ENCODE data around the gene SDK1. TPM values are rescaled to one million over a fixed set of nuclear protein-coding genes. Genes with fewer than 3 reads are reported as not detected.

The SDK1 gene
- total and polyA plus RNA-seq, 2 of the 8 experiments (the other 6 are each of a cell fraction or from before 2014, with no cell fraction given), result 3.3 to 7.2 TPM

DNA sequence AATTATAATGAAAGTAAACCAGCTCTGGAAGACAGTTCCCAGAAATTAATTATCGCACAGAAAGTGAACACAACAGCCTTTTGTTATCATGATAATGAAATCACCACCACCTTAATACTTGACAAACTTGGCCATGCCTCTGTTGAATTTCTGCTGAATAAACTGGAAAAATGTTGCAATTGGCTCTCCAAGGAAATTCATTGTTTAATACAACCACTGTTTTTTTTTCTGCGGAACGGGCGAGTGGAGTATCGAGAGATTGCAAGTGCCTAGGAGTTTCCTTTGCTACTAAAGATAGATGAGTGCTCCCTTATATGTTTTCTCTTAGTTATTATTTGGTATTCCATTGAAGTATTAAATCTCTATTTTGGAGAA is 657.0 kb downstream of the SDK1 start (continued):
- TF ChIP-seq GTF2F1 (IDR thresholded peaks at IDR 0.05; ENCODE audit: borderline replicate concordance, low read depth, low read length) (no peak), CHD1 (IDR thresholded peaks at IDR 0.05; ENCODE audit: low read depth, low read length) (no peak), SIRT6 (IDR thresholded peaks at IDR 0.05; ENCODE audit: low read length) (no peak)
- TF ChIP-seq, protein P1, sequence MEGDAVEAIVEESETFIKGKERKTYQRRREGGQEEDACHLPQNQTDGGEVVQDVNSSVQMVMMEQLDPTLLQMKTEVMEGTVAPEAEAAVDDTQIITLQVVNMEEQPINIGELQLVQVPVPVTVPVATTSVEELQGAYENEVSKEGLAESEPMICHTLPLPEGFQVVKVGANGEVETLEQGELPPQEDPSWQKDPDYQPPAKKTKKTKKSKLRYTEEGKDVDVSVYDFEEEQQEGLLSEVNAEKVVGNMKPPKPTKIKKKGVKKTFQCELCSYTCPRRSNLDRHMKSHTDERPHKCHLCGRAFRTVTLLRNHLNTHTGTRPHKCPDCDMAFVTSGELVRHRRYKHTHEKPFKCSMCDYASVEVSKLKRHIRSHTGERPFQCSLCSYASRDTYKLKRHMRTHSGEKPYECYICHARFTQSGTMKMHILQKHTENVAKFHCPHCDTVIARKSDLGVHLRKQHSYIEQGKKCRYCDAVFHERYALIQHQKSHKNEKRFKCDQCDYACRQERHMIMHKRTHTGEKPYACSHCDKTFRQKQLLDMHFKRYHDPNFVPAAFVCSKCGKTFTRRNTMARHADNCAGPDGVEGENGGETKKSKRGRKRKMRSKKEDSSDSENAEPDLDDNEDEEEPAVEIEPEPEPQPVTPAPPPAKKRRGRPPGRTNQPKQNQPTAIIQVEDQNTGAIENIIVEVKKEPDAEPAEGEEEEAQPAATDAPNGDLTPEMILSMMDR (IDR thresholded peaks at IDR 0.05; ENCODE audit: control extremely low read depth in 1 of 3, insufficient read depth in 1 of 3, low read depth in 1 of 3, low read length in 3 of 3), result no peak
